ENCODE results near the gene CCDC194.
A peak's percentile ranks its signal among the peaks of the same experiment; 100 is the strongest.

CCDC194 gene

GRCh38 chr19:17405250-17406045 lies 11.5 kb upstream of the CCDC194 start, which contains the start of gene BST2:
BST2 (minus strand) TSS chr19:17405630; CDS start chr19:17405575, 55 bp downstream.
- peak; percentile 57 for DNase-seq

DNA sequence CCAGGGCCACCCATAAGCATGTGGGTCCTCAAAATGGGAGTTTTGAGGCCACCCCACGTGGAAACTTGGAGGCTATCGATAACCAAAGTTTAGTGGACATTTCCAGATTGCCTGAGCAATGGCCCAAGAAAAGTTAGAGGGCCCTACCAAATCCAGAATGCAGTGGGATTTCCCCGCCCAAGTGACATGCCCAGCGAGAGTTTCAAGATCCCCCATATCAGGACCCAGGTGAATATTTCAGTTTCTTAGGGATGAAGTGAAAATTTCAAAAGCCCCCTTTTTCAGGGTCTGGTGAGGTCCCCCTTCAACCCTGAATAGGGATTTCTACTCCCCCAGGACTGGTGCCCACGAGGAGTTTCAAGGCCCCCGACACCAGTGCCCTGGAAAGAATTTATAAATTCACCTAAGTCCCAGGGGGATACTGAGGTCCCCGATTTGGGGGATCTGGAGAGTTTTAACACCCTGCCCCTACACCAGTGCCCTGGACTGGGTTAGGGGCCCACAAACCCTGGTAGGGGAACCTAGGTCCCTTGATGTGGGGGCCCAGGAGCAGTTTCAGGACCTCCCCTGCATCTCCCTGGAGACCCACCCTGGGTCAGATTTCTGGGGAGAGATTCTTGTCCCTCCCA lies 10.7 kb upstream of the CCDC194 start:
- DNase-seq = no peak

GRCh38 chr19:17404015-17404414 lies 10.0 kb upstream of the CCDC194 start:
- DNase-seq = no peak

GRCh38 chr19:17402982-17403855 lies 9.2 kb upstream of the CCDC194 start:
- DNase-seq = peak; percentile 41

GRCh38 chr19:17401628-17402027 lies 7.6 kb upstream of the CCDC194 start:
- DNase-seq = no peak

DNA sequence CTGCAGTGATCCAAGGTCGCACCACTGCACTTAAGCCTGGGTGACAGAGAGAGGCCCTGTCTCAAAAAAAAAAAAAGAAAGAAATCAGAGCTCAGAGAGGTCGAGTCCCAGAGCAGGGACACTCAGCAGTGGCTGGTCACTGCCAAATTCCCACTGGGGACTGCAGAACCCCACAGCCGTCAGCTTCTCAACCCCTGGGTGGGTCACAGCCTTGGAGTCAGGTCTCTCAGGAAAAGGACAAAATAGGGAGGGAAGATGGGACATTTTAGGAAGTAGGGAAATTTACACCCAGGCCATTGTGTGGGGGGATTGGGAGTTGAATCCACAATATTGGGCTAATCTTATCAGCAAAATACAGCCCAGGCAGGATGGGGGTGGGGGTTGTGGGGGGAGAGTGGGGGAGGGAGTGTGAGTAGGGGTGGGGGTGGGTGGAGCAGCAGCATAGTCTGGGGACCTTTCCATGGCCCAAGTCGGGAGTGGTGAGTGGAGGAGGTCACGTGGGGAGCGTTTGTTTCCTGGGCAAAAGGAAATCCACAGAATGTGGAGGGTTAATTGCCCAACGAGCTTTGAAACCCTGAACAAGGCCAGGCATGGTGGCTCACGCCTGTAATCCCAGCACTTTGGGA lies 5.0 kb upstream of the CCDC194 start:
- no peak for DNase-seq

- peak; percentile 53 for DNase-seq
Observed at GRCh38 chr19:17394891-17395415, 957 bp upstream of the CCDC194 start.

- DNase-seq = no peak
Observed at GRCh38 chr19:17393002-17393401, 994 bp downstream of the CCDC194 start.

GRCh38 chr19:17391371-17392151 lies 2.4 kb downstream of the CCDC194 start:
- no peak for DNase-seq

GRCh38 chr19:17390665-17391370 lies 3.2 kb downstream of the CCDC194 start:
- DNase-seq = peak; percentile 79

- no peak for DNase-seq
Observed at GRCh38 chr19:17389957-17390664, 3.9 kb downstream of the CCDC194 start.

DNA sequence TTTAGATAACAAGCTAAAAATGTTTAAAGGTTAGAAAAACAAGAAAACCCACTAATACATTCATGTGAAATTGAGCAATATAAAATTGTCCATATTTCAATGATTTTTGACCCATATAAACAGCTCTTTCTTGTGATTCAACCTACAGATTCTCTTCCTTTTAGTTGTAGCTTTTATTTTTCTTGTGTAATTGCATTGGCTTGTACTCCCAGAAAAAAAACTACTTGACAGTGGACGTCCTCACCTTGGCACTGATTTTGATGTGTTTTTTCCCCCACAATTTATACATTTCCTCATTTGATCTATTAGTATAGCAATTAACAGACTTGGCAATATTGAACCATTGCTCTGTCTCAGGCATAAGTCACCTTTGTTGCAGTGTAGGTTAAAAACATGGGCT lies 4.7 kb downstream of the CCDC194 start:
- no peak for DNase-seq

- DNase-seq = peak; percentile 53
Observed at GRCh38 chr19:17385878-17386611, 8.0 kb downstream of the CCDC194 start.

DNA sequence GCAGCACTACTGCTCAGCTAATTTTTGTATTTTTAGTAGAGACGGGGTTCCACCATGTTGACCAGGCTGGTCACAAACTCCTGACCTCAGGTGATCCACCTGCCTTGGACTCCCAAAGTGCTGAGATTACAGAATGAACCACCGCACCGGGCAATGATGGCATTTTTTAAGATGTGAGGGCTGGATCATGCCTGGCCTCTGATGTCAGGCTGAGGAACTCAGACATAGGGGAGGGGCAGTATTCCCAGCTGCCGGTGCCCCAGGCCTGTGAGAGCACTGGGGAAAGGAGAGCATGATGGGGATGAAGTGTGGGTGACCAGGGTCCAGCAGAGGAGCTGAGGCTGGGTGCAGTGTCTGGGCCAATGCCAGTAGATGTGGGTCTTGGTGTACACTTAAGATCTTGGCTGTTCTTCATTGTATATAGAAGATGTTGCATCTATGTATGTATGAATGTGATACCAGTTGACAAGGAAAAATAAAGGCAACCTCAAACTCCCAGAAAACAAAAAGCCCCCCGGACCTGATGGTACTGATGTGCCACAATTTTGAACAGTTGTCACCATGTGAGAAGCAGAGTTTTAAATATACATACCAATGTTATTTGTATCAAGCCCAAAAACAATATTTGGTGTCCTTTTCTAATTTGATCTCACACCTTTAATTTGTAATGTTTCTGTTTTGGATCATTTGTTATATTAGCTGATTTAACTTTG lies 13.4 kb downstream of the CCDC194 start:
- no peak for DNase-seq

GRCh38 chr19:17379221-17379631 lies 14.8 kb downstream of the CCDC194 start:
- DNase-seq = no peak

GRCh38 chr19:17378271-17378670 lies 15.7 kb downstream of the CCDC194 start:
- no peak for DNase-seq

GRCh38 chr19:17376935-17377600 lies 16.9 kb downstream of the CCDC194 start, which contains the start of gene PLVAP:
PLVAP (minus strand) TSS chr19:17377342; CDS start chr19:17377288, 54 bp downstream.
- no peak for DNase-seq

DNA sequence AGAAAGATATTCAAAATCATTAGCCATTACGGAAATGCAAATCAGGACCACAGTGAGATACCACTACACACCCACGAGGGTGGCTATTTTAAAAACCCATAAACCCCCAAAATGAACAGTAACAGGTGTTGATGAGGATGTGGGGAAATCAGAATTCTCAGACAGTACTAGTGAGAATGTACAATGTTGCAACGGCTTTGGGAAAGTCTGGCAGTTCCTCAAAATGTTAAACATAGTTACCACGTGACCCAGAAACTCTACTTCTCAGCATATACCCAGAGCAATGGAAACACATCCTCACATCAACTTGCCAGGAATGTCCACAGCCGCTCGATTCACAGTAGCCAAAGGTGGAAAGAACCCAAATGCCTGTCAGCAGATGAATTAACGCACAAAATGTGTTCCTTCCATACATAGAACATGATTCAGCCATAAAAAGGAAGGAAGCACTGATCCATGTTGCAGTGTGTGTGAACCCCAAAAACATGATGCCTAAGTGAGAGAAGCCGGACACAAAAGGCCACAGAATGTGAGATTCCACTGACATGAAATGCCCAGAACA lies 23.9 kb downstream of the CCDC194 start:
- no peak for DNase-seq

Measured in activated CD4-positive, alpha-beta T cell treated with anti-CD3 and anti-CD28 coated beads for 1 hour (primary cell).